IMR-90 (cell line): ENCODE results near the gene UNC13A. TPM values are rescaled to one million over a fixed set of nuclear protein-coding genes. Genes with fewer than 3 reads are reported as not detected.

Source experiments
- ATAC-seq: fragments of 200-7000 bp; cut with Tn5 transposase; 2 replicates; pipeline ENCODE4 v1.9.1; 2020; ENCODE audit warnings: low read depth, mild to moderate bottlenecking, moderate library complexity
- BruUV-seq: library from RNA; stranded (reverse); fragments of 400-500 nt; replicated peaks from 2 replicates; lab custom pipeline; 2021; lab: Mats Ljungman, UMichigan
- CTCF ChIA-PET: fragments of 300-600 bp; formaldehyde crosslinking; extraction: SDS; loops from one replicate; lab custom pipeline; 2021; ENCODE audit warnings: antibody characterized with exemption; lab: Yijun Ruan, JAX
- POLR2A ChIA-PET: fragments of 300-600 bp; sonication (Branson Sonifier 250); formaldehyde crosslinking; loops from one replicate; lab custom pipeline; 2022; ENCODE audit warnings: antibody characterized with exemption; ENCODE audit not compliant: unreplicated experiment; lab: Charles Lee
- DNase-seq: peaks from one replicate; pipeline ENCODE4 v3.0.0; 2013
- H2AFZ ChIP-seq: replicated peaks from 2 replicates; pipeline ENCODE3; 2013; ENCODE audit warnings: low read length, mild to moderate bottlenecking; ENCODE audit not compliant: poor library complexity
- H2AK5ac ChIP-seq: 2 replicates; pipeline ENCODE4 v1.6.1; 2013; ENCODE audit warnings: low read depth, low read length, inconsistent platforms
- H2AK9ac ChIP-seq: replicated peaks from 2 replicates; pipeline ENCODE3; 2013; ENCODE audit warnings: mild to moderate bottlenecking, low read depth, low read length, moderate library complexity; ENCODE audit not compliant: poor library complexity
- H2BK120ac ChIP-seq: 2 replicates; pipeline ENCODE4 v1.6.1; 2013; ENCODE audit warnings: low read depth, low read length, inconsistent platforms
- H2BK15ac ChIP-seq: 3 replicates; pipeline ENCODE4 v1.6.1; 2013; ENCODE audit warnings: low read depth, low read length, inconsistent platforms
- H2BK20ac ChIP-seq: 2 replicates; pipeline ENCODE4 v1.6.1; 2013; ENCODE audit warnings: low read depth, mild to moderate bottlenecking, inconsistent platforms, low read length, moderate library complexity
- H2BK5ac ChIP-seq: 2 replicates; pipeline ENCODE4 v1.6.1; 2013; ENCODE audit warnings: mild to moderate bottlenecking, low read depth, low read length, inconsistent platforms; ENCODE audit not compliant: poor library complexity, severe bottlenecking
- H3K14ac ChIP-seq: replicated peaks from 2 replicates; pipeline ENCODE4 v1.6.1; 2013; ENCODE audit warnings: low read depth, low read length, inconsistent platforms
- H3K18ac ChIP-seq: 2 replicates; pipeline ENCODE4 v1.6.1; 2013; ENCODE audit warnings: low read depth, low read length, control low read depth
- H3K23ac ChIP-seq: 2 replicates; pipeline ENCODE4 v1.6.1; 2013; ENCODE audit warnings: low read depth, low read length, inconsistent platforms
- H3K27ac ChIP-seq: 2 replicates; pipeline ENCODE4 v1.5.1; 2013; ENCODE audit warnings: mild to moderate bottlenecking, control low read depth, low read length; ENCODE audit not compliant: insufficient read depth
- H3K27me3 ChIP-seq: 2 replicates; pipeline ENCODE4 v1.6.1; 2013; ENCODE audit warnings: low read length; ENCODE audit not compliant: control insufficient read depth, insufficient read depth
- H3K36me3 ChIP-seq: 2 replicates; pipeline ENCODE4 v1.6.1; 2013; ENCODE audit warnings: low read length, mixed read lengths; ENCODE audit not compliant: control insufficient read depth, insufficient read depth
- H3K4ac ChIP-seq: 2 replicates; pipeline ENCODE4 v1.6.1; 2013; ENCODE audit warnings: low read depth, low read length, inconsistent platforms
- H3K4me1 ChIP-seq: 2 replicates; pipeline ENCODE4 v1.6.1; 2013; ENCODE audit warnings: low read length, mixed read lengths; ENCODE audit not compliant: control insufficient read depth, insufficient read depth
- H3K4me2 ChIP-seq: 2 replicates; pipeline ENCODE4 v1.6.1; 2013; ENCODE audit warnings: low read depth, mild to moderate bottlenecking, control low read depth, low read length, moderate library complexity
- H3K4me3 ChIP-seq: 2 replicates; pipeline ENCODE4 v1.5.1; 2013; ENCODE audit warnings: low read depth, mild to moderate bottlenecking, control low read depth, low read length, moderate library complexity; ENCODE audit not compliant: insufficient read depth
- H3K56ac ChIP-seq: 2 replicates; pipeline ENCODE4 v1.6.1; 2013; ENCODE audit warnings: low read length, inconsistent platforms; ENCODE audit not compliant: insufficient read depth; ENCODE audit errors: extremely low read depth
- H3K79me1 ChIP-seq, 2 experiments: 2 replicates each; pipeline ENCODE4 v1.6.1; 2013; ENCODE audit warnings: low read length in 2 of 2, inconsistent platforms in 1 of 2, low read depth in 1 of 2
- H3K9ac ChIP-seq: 2 replicates; pipeline ENCODE4 v1.6.1; 2013; ENCODE audit warnings: low read depth, low read length, control low read depth
- H3K9me1 ChIP-seq: 2 replicates; pipeline ENCODE4 v1.6.1; 2013; ENCODE audit warnings: low read length, inconsistent platforms; ENCODE audit not compliant: insufficient read depth
- H3K9me3 ChIP-seq: 2 replicates; pipeline ENCODE4 v1.6.1; 2013; ENCODE audit warnings: low read length; ENCODE audit not compliant: control insufficient read depth, insufficient read depth
- H4K20me1 ChIP-seq: 2 replicates; pipeline ENCODE4 v1.6.1; 2013; ENCODE audit warnings: low read length, inconsistent platforms; ENCODE audit not compliant: insufficient read depth
- H4K5ac ChIP-seq: 2 replicates; pipeline ENCODE4 v1.6.1; 2013; ENCODE audit warnings: mild to moderate bottlenecking, low read depth, low read length, control low read depth
- H4K8ac ChIP-seq, 2 experiments: 2 replicates each; pipeline ENCODE4 v1.6.1; 2013; ENCODE audit warnings: low read depth in 2 of 2, low read length in 2 of 2, control low read depth in 1 of 2, inconsistent platforms in 1 of 2
- H4K91ac ChIP-seq: 2 replicates; pipeline ENCODE4 v1.6.1; 2013; ENCODE audit warnings: low read depth, low read length, inconsistent platforms; ENCODE audit not compliant: insufficient read depth
- BHLHE40 ChIP-seq: fragments of 150-350 bp; IDR thresholded peaks from 2 replicates; pipeline ENCODE4 v1.6.1; 2016; ENCODE audit warnings: mild to moderate bottlenecking, low read depth, low read length
- CTCF ChIP-seq: conservative IDR thresholded peaks from 2 replicates; pipeline ENCODE4 v1.5.1; 2012; ENCODE audit warnings: mild to moderate bottlenecking, low read depth, low read length, improper control_type of control experiment
- ELK1 ChIP-seq: fragments of 150-350 bp; IDR thresholded peaks from 2 replicates; pipeline ENCODE4 v1.6.1; 2016; ENCODE audit warnings: low read depth, mild to moderate bottlenecking, low read length, moderate library complexity, borderline replicate concordance
- FOS ChIP-seq: fragments of 150-350 bp; IDR thresholded peaks from 2 replicates; pipeline ENCODE4 v1.6.1; 2016; ENCODE audit warnings: low read depth, low read length
- MAFK ChIP-seq: IDR thresholded peaks from 2 replicates; pipeline ENCODE4 v1.6.1; 2012; ENCODE audit warnings: low read depth, low read length, improper control_type of control experiment
- MAZ ChIP-seq: IDR thresholded peaks from 2 replicates; pipeline ENCODE4 v1.6.1; 2012; ENCODE audit warnings: low read depth, mild to moderate bottlenecking, low read length, improper control_type of control experiment, moderate library complexity, borderline replicate concordance
- MXI1 ChIP-seq: IDR thresholded peaks from 2 replicates; pipeline ENCODE4 v1.6.1; 2012; ENCODE audit warnings: low read depth, mild to moderate bottlenecking, low read length, moderate library complexity, borderline replicate concordance
- POLR2A ChIP-seq: IDR thresholded peaks from 2 replicates; pipeline ENCODE4 v1.6.1; 2012; ENCODE audit warnings: mild to moderate bottlenecking, low read depth, low read length
- RAD21 ChIP-seq: IDR thresholded peaks from 2 replicates; pipeline ENCODE4 v1.6.1; 2012; ENCODE audit warnings: low read length, improper control_type of control experiment
- RCOR1 ChIP-seq: IDR thresholded peaks from 2 replicates; pipeline ENCODE4 v1.6.1; 2012; ENCODE audit warnings: mild to moderate bottlenecking, low read length, improper control_type of control experiment; ENCODE audit not compliant: insufficient replicate concordance
- RFX5 ChIP-seq: IDR thresholded peaks from 2 replicates; pipeline ENCODE4 v1.8.0; 2012; ENCODE audit warnings: low read depth, mild to moderate bottlenecking, low read length, moderate library complexity
- SMC3 ChIP-seq: fragments of 150-350 bp; IDR thresholded peaks from 2 replicates; pipeline ENCODE4 v1.6.1; 2016; ENCODE audit warnings: low read depth, mild to moderate bottlenecking, antibody characterized with exemption, low read length, moderate library complexity
- USF2 ChIP-seq: fragments of 150-350 bp; IDR thresholded peaks from 2 replicates; pipeline ENCODE4 v1.6.1; 2017; ENCODE audit warnings: mild to moderate bottlenecking, antibody characterized with exemption, low read length, low read depth
- WGBS, 2 experiments: methylation state at CpG; one replicate each; pipeline versions ENCODE4 v1.1.5 to v1.1.7; 2013; ENCODE audit warnings: missing lambda C conversion rate in 2 of 2; ENCODE audit not compliant: insufficient read length in 1 of 2; ENCODE audit errors: extremely low coverage in 2 of 2; 5-methylcytosine and 5-hydroxymethylcytosine counted together
- dilution Hi-C: fragments of 300-500 bp; cut with HindIII; formaldehyde crosslinking; loops from one replicate; pipeline ENCODE4 v1.14.3; 2018; ENCODE audit warnings: low sequenced_read_pairs; ENCODE audit not compliant: unreplicated experiment
- in situ Hi-C: fragments of 300-500 bp; cut with MboI; formaldehyde crosslinking; loops from 3 replicates; pipeline ENCODE4 v1.14.3; 2019; ENCODE audit warnings: low sequenced_read_pairs, inconsistent platforms, mixed read lengths
- intact Hi-C: fragments of 100-400 bp; cut with micrococcal nuclease; formaldehyde crosslinking; loops from 2 replicates; pipeline ENCODE4 v1.10.0; 2022
- polyA plus RNA-seq, 3 experiments: library from polyadenylated mRNA; depleted of rRNA; stranded (reverse); fragments of >200 nt; gene quantifications; 2 replicates each; pipeline ENCODE4 v1.2.3, GENCODE V29; 2012; ENCODE audit warnings: low replicate concordance in 1 of 3
- total RNA-seq: library from RNA; depleted of rRNA; stranded (reverse); fragments of >200 nt; gene quantifications from 2 replicates; pipeline ENCODE4 v1.2.3, GENCODE V29; 2012

Gene UNC13A
- total and polyA plus RNA-seq, 2 of the 4 experiments (the other 2 are of a cell fraction): 0.18 to 0.22 TPM

GRCh38 chr19:17648786-17649185, 39.4 kb downstream of the UNC13A start:
- intact Hi-C loops (no loop called here), in situ Hi-C loops (no loop called here), dilution Hi-C loops (no loop called here)
- POLR2A ChIA-PET: no interaction called here
- no peaks in the 10 kb centered on the region for H3K79me1 ChIP-seq
- no peak overlapping the region for H3K56ac ChIP-seq
- H3K36me3 ChIP-seq: no peaks in the 10 kb centered on the region
- no peak overlapping the region for H3K23ac ChIP-seq
- H2AFZ ChIP-seq: no peak overlapping the region
- no peak overlapping the region for H3K14ac ChIP-seq
- TF ChIP-seq MXI1 (no peak), CTCF (no peak), BHLHE40 (no peak), RAD21 (no peak), FOS (no peak), RFX5 (no peak), MAFK (no peak), POLR2A (no peak), MAZ (no peak), SMC3 (no peak), USF2 (no peak), RCOR1 (no peak), ELK1 (no peak)
- no peak overlapping the region for H2BK20ac ChIP-seq
- ATAC-seq (no peak), DNase-seq (no peak)
- 67% methylated on average over 3 of the region's 12 CpGs; no CpG with 5 or more reads in 1 of the 2 experiments for WGBS, 2 experiments
- peaks cover 3% of the 10 kb centered on the region for H3K27me3 ChIP-seq
- no peaks in the 10 kb centered on the region for H3K4me1 ChIP-seq
- H4K8ac ChIP-seq: no peak overlapping the region
- no peak overlapping the region for H3K4me2 ChIP-seq
- H4K91ac ChIP-seq: no peak overlapping the region
- H4K20me1 ChIP-seq: no peaks in the 10 kb centered on the region
- H2AK9ac ChIP-seq: no peak overlapping the region
- H2BK5ac ChIP-seq: no peak overlapping the region
- H2AK5ac ChIP-seq: no peak overlapping the region
- CTCF ChIA-PET: no interaction called here
- no peak overlapping the region for H2BK15ac ChIP-seq
- H3K9me1 ChIP-seq: no peaks in the 10 kb centered on the region
- no peak overlapping the region for H4K5ac ChIP-seq
- H3K9ac ChIP-seq: no peak overlapping the region
- H3K27ac ChIP-seq: no peak overlapping the region
- no peak overlapping the region for H2BK120ac ChIP-seq
- BruUV-seq: no TSS peak
- no peak overlapping the region for H3K4ac ChIP-seq
- H3K18ac ChIP-seq: no peak overlapping the region
- H3K9me3 ChIP-seq: no peaks in the 10 kb centered on the region
- no peak overlapping the region for H3K4me3 ChIP-seq
